GM12865 (cell line): ENCODE results near the gene WASL.

Experiments used
- DNase-seq: peaks from one replicate; pipeline ENCODE4 v3.0.0; 2010; ENCODE audit warnings: low read depth
- H3K4me3 ChIP-seq: 2 replicates; pipeline ENCODE4 v1.5.1; 2011; ENCODE audit warnings: mild to moderate bottlenecking, low read depth, low read length, control low read depth
- TF ChIP-seq, protein P1 (sequence below): IDR thresholded peaks from 2 replicates; pipeline ENCODE4 v1.5.1; 2011; ENCODE audit warnings: low read length, control low read depth, low read depth, inconsistent platforms; ENCODE audit not compliant: insufficient read depth; ENCODE audit errors: missing control alignments

WASL gene

DNA sequence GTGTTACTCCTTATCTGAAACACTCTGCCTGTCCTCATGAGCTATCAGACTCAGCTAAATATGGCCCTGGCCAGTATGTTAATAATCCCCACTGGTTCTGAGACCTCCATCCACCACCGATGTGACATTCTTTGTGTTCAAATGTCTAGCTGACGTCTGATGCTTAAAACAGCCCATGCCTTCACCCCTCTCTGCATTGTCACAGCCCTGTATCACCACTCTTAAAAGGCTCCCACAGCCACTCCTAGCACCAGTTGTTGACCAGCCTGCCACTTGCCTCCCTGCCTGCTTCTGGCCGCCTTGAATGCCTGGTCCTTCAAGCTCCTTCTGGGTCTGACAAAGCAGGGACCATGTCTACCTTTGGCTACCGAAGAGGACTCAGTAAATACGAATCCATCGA, 93.2 kb downstream of the WASL start, which contains the start of gene LMOD2:
Gene LMOD2, plus strand, starts transcription at position 253 of the 400 bp plus-strand sequence. Its CDS starts 98 bp downstream, at position 351.
- TF ChIP-seq, protein P1, sequence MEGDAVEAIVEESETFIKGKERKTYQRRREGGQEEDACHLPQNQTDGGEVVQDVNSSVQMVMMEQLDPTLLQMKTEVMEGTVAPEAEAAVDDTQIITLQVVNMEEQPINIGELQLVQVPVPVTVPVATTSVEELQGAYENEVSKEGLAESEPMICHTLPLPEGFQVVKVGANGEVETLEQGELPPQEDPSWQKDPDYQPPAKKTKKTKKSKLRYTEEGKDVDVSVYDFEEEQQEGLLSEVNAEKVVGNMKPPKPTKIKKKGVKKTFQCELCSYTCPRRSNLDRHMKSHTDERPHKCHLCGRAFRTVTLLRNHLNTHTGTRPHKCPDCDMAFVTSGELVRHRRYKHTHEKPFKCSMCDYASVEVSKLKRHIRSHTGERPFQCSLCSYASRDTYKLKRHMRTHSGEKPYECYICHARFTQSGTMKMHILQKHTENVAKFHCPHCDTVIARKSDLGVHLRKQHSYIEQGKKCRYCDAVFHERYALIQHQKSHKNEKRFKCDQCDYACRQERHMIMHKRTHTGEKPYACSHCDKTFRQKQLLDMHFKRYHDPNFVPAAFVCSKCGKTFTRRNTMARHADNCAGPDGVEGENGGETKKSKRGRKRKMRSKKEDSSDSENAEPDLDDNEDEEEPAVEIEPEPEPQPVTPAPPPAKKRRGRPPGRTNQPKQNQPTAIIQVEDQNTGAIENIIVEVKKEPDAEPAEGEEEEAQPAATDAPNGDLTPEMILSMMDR = no peak
- H3K4me3 ChIP-seq = no peak within 1 kb of the TSS
- no peak for DNase-seq

GRCh38 chr7:123653162-123653561, 95.6 kb downstream of the WASL start:
- no peak for DNase-seq
- TF ChIP-seq, protein P1 = no peak
- no peak overlapping the region for H3K4me3 ChIP-seq

DNA sequence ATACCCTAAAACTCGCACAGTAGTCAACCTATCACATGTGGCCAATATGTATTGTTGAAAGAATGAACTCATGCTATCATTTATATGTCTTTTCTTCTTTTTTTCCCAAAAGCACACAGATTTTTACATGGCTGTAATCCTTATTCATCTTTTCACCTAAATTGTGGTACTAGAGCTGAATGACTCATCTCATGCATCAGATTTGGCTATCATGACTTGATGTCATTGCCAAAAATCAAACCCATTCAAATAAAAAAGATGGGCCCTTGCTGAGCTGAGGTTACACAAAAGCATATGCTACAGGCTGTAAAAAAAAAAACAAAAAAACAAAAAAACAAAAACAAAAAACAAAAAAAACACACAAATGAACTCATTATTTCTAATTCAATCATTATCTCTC, 96.4 kb downstream of the WASL start:
- no peak for DNase-seq
- TF ChIP-seq, protein P1 = no peak
- no peak overlapping the region for H3K4me3 ChIP-seq

DNA sequence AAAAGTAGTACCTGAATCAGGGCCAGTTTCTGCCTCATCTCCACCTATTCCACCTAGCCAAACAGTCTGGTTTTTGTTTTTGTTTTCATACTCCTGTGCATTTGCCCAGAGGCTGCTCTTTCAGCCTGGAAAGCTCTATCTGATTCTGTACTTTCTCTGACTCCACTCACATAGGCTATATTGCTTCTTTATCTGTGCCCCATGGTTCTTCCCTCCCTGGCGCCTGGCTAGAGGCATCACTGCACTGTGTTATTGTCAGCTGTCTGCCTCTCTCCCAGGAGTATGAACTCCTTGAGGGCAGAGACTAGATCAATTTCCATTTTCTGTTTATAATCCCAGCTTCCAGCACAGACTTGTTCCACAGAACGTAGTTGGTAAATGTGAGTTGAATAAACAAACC, 98.2 kb downstream of the WASL start:
- TF ChIP-seq, protein P1 = no peak
- no peak for DNase-seq
- H3K4me3 ChIP-seq = no peak overlapping the region

DNA sequence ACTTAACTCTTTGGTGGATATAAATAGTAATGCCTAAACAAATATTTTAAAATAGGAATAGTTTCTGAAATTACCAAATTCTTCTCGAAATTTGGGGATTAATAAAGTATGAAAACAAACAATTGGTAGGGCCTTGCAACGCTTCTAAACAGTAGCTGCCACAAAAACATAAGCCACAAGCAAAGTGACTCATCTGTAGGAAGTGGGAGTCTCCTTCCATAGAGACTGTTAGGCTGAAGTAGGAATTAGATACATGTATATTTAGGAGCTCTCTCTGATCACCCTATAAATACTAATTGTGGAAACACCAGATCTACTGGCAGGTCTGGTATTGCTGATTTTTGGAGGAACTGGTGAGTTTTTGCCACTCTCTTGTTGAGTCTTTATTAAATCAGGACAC, 98.8 kb downstream of the WASL start:
- TF ChIP-seq, protein P1 = no peak
- no peak overlapping the region for H3K4me3 ChIP-seq
- no peak for DNase-seq

GRCh38 chr7:123647106-123647730, 101.6 kb downstream of the WASL start:
- TF ChIP-seq, protein P1 = no peak
- DNase-seq = no peak

DNA sequence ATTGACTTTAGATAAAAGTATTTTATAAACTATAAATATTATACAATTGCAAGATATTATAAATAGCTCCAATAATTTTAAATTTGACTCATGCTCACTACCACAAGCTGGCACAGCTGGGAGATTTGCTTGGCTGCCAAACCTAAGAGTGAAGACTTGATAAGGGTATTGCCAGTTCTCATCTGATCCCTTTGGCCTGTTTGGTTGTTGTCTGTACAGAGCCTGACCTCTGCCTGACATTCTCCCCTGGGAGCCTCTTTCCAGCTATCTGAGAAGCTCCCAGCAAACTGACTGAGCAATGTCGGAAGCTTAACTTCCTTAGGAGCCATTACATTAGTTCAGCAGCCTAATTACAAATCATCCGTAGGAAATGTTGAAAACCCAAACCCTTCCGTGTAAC, 103.3 kb downstream of the WASL start:
- TF ChIP-seq, protein P1 = no peak
- no peak for DNase-seq
- H3K4me3 ChIP-seq = no peak overlapping the region

More at GRCh38 chr7:123647106-123647730, 101.6 kb downstream of the WASL start:
- H3K4me3 ChIP-seq = no peak overlapping the region
